Stimulated activated CD8-positive, alpha-beta memory T cell treated with anti-CD3 and anti-CD28 coated beads, Interleukin-4, amount 100 ng/mL, for 4 hours (primary cell): ENCODE results near the gene SLC4A8.
"Not testable (repeated sequence)": the region's sequence is repeated elsewhere in the genome, so short reads cannot be mapped to it uniquely, and the experiment has no call there.

Source experiments
- DNase-seq, 2 donors: peaks; one replicate each; pipeline ENCODE4 v3.0.0-alpha.2; 2020; ENCODE audit warnings: low read depth in 2 of 2, low spot score in 1 of 2

Gene SLC4A8

DNA sequence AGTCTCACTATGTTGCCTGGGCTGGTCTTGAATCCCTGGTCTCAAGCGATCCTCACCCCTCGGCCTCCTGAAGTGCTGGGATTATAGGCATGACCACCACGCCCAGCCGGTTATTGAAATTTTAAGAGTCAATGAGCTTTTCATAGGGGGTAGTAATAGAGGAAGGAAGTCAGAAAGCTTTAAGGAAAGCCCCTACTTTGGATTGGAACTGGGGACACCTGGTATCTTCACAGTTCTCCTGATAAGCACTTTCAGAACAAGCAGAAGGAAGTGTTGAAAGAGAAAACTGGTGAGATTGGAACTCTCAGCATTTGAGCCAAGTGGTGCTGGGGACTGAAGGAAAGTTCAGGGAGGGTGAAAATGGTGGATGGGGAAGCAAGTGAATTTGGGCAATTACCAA is 5.1 kb downstream of the SLC4A8 start:
- no peak for DNase-seq

DNA sequence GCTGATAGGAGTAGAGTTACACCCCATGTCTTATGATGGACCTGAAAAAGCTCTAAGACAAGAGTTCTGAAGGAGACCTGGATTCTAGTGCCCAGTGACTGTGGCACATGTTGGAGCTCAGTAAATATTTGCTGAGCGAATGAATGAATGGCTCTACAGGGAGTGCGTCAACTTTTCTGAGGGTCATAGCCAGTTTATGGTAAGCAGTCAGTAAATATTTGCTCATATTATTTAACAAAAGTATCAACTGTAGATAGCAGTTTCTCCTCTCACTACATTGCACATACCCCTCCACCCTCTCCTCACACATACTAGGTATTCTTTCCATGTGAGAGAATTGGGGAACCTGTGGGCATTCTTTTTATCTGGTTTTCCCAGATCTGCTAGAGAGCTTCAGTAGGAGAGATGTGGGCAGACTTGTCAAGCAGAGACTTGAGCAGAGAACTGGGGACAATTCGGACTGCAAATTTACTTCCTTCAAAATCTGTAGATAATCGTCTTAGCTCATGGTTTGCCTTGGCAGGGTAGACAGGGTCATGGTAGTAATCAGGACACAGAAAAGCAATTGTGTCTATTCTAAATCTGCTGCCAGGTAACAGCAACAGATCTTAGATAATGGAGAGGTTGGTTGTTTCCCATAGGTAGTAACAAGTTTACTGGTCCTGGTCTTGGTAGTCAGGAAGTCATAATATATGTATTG is 5.7 kb downstream of the SLC4A8 start:
- no peak for DNase-seq

DNA sequence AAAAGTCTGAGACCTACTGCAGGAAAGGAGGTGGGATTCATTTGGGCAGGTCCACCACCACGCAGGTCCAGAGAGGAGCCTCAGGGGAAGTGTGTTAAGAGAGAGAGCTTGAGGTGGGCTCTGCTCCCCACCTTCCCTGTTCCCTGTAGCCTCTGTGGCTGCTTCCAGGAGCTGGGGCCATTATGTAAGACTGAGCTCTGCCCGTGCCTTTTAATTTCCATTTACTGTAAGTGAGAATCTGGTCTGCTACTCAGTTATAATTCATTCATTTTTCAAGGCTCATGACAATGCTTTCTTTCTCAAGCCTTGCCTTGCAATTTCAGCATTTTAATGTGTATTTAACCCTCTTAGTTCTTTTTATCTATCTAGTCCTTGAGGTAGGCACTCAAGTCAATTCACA is 8.3 kb downstream of the SLC4A8 start:
- no peak for DNase-seq

DNA sequence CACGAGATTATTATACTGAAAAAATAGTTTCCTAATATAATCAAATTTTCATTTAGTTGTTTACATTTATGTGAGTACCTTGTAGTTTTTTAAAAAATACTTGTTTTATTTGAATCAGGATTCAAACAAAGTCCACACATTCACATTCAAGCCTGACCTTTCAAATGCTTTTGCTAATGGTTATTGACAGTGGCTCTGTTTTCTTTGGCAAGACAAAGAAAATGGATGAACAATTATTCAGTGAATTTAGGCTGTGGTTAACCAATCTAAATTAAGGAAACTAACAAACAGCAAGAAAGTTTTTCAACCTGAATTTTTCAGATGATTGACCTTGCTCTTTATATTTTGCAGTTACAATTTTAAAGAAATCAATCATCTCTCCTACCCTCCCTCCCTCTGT is 9.7 kb downstream of the SLC4A8 start:
- no peak for DNase-seq

DNA sequence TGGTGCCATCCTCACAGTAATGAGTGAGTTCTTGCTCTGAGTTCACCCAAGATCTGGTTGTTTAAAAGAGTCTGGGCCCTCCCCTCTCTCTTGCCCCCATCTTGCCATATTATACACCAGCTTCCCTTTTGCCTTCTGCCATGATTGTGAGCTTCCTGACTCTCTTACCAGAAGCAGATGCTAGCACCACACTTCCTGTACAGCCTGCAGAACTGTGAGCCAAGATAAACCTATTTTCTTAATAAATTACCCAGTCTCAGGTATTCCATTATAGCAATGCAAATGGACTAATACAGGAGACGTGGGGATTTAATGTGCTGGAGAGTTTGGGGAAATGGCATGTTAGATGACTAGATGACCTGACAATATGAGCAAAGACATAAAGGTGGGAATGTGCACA is 12.8 kb downstream of the SLC4A8 start:
- DNase-seq = no peak

DNA sequence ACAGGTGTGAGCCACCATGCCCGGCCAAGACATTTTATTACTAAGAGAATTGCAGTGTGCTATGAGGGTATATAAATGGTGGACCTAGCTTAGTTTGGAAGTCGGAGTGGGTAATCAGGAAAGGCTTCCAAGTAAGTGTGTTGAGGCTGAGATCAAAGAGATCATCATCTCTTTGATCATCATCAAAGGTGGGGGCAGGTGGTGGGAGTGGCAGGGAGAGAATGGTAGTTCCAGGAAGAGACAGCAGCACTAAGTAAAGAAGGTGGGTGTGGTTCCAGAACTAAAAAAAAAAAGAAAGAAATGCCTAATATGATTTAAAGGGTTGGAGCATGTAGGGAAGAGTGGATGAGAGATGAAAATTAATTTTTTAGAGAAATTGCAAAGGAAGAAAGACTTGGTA is 14.7 kb downstream of the SLC4A8 start:
- DNase-seq = no peak

DNA sequence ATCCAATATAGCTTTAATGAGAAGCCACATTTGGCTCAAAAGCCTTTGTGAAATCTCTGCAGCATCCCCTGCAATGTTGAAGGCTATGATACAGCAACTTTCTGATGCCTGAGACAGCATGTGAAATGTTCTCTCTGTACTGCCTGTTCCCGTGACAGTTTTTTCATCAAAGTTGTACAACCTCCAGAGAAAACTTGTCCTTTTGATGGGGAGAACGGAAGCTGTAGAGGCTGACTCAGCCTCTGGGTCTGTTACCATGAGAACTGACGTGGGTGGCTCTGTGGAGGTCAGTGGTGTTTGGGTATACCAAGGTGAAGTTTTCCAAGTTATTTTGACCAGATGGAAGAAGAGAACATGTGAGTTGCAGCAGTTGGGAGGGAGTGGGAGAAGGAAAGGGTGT is 17.0 kb downstream of the SLC4A8 start:
- no peak for DNase-seq

DNA sequence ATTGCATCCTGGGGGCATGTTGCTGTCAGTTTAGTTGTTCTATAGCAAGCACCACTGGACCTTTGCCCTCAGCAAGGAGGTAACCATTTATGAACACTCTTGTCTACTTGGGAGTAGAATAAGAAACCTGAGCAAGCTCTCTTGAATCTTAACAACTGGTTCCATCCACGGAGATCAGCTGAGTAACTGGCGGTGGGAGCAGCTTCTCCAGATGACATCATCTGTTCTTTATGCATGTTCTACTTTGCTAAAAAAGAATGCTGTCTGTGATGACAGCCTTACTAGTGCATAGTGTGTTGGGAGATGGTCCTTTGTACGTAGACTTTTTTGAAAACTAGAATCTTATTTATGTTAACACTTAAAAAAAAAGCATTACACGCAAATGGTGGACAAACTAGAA is 17.7 kb downstream of the SLC4A8 start:
- DNase-seq = no peak

DNA sequence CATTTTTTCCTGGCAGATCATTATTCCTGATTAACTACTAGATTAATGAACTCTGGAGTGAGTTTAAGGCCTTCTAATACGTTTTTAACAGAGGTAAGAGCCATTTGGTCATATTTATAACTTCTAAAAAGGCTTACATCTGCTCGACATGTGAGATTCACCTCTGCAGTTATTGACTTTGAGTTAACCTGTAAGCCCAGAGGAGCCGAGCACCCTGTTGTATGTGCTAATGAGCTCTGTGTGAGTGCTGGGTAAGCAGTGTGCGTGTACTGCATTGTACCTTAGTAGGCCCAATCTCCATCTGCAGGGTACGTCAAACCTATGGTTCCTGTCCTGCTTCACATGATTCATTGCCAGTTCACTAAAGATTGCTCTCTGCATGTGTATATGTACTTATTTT is 18.9 kb downstream of the SLC4A8 start:
- no peak for DNase-seq

DNA sequence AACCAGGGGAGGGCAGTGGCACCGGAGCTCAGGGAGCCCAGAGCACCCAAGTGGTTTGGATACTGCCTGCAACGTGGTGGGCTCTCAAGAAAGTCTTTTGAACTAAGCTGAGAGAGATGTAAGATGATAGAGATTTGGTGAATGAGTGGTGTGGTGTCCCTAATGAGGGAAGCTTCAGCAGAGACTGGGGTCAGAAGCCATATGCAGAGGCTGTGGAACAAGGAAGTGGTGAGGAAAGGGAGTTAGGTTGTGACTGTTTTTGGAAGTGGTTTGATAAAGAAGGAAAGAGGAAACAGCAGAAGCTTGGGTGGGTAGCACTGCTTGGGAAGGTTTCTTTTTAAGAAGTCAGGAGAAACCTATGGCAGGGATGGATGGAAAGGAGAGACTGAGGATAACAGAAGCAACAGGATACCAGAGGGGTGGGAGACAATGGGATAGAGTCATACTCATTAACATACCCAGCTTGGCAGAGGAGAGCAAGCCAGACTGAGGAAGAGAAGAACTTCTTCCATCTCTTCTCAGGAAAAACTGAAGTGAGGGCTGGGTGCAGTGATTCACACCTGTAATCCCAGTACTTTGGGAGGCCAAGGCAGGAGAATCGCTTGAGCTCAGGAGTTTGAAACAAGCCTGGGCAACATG is 24.1 kb downstream of the SLC4A8 start:
- no peak for DNase-seq

DNA sequence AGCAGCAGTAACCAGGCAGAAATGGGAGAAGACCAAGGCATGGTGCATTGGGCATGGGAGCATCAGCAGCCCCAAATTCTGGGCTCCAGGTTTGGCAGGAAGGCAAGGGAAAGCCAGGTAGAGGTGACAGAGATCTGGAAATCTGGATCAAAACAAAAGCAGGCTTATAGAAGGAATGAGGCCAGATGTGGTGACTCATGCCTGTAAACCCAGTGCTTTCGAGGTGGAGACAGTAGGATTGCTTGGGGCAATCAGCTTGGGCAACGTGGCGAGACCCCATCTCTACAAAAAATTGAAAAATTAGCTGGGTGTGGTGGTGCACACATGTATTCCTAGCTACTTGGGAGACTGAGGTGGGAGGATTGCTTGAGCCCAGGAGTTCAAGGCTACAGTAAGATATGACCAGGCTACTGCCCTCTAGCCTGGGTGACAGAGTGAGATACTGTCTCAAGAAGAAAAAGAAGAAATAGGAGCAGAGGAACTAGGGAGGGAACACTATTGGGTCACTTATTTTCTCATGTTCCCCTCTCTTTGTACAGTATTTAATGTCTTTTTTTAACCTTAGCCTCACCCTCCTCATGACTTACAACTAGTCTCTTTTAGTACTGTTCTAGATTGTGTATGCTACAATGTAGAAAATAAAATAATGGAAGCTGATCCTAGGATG is 25.1 kb downstream of the SLC4A8 start:
- DNase-seq = no peak

DNA sequence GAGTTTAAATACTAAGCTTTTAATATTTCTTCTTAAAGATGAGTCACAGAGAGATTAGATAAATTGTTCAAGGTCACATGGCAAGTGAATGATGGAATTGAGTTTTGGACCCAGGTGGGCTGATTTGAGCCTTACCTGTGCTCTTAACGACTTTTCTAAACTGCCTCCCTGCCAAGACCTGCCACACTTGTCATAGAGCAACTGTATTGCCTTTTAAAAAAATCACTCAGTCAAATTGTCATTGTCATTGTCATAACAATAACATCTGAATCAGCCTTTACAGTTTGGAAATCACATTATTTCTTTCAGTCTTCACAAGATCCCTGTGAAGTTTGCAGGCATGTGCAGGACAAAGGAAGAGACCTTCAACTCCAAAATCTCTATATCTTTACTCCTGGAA is 25.7 kb downstream of the SLC4A8 start:
- no peak for DNase-seq

DNA sequence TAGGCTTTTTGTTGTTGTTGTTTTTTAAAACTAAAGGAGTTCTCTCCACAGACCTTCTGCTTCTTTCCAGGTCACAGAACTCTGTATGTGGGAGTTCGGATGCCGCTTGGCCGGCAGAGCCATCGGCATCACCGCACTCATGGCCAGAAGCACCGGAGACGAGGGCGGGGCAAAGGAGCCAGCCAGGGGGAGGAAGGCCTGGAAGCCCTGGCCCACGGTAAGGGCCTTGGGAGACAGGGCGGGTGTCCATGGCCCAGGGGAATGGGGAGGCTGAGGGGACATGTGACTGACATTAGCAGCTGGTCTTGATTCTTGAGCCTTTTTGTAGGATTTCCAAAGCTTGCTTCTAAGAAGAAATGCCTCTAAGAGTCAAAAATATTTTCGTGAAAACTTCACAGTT is 26.2 kb downstream of the SLC4A8 start:
- DNase-seq = no peak

DNA sequence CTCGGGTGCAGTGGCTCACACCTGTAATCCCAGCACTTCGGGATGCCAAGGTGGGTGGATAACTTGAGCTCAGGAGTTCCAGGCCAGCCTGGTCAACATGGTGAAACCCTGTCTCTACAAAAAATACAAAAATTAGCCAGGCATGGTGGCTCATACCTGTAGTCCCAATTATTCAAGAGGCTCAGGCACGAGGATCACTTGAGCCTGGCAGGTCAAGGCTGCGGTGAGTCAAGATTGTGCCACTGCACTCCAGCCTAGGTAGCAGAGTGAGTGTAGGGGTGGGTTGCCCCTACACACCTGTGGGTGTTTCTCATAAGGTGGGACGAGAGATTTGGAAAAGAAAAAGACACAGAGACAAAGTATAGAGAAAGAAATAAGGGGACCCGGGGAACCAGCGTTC is 29.4 kb downstream of the SLC4A8 start:
- not testable (repeated sequence) for DNase-seq

DNA sequence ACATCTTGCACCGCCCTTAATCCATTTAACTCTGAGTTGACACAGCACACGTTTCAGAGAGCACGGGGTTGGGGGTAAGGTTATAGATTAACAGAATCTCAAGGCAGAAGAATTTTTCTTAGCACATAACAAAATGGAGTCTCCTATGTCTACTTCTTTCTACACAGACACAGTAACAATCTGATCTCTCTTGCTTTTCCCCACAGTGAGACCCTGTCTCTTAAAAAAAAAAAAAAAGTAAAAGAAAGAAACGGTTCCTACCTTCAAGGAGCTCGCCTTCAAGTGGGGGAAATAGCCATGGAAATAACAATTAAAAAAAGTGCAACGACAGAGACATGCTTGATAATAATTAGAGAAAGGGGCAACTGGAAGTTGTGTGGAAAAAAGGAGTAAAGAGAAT is 30.4 kb downstream of the SLC4A8 start:
- not testable (repeated sequence) for DNase-seq

DNA sequence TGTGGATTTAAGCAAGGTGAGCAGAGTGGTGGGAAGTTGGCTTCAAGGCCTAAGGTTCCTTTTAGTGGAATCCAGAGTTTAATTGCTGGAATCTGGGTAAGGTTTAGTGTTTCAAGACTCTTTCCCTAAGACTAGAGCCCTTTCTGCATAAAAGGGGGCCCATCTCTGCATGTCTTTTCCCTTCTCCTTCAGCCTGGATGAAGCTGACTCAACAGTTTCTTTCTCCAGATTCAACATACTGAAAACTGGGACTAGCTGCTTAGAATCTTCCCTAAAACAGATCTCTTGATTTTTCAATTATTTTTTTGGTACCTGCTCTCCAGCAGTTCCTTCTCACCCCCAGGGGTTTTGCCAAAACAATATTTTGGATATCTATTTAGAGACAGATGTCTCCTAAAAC is 34.0 kb downstream of the SLC4A8 start:
- DNase-seq = no peak

DNA sequence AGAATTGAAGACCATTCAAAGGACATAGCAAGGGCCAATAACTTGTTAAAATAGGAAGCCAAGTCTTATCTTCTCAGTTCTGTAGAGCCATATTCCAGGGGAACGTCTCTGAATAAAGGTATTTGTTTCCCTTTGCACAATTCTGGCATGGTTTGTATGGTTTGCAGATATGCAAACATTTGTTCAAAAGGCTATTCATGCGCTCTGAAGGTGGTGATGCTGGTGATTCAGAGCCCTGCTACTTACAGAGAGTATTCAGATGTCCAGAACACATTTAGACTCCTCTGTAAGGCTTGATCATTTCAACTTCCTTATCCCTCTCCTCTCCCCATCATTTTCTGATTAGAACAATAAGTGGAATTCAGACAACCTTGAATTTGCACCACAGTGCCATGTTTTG is 35.9 kb downstream of the SLC4A8 start:
- no peak for DNase-seq

DNA sequence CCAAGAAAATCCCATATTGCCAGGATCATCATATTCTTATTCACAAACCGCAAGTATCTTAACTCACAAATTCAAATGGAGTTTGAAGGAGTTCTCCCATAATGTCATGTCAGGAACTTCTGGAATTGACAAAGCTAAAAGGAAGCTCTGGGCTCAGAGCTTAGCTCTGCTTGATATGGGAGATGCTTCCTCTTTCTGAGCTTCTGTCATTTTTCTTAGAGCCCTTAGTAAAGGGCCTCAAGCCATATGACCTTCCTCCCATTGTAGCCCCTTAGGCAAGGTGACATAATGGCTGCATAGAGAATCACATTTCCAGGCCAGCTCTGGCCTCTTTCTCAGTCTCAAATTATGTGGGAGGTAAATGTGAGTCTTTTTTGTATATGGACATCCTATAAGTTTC is 40.9 kb downstream of the SLC4A8 start:
- DNase-seq = no peak

DNA sequence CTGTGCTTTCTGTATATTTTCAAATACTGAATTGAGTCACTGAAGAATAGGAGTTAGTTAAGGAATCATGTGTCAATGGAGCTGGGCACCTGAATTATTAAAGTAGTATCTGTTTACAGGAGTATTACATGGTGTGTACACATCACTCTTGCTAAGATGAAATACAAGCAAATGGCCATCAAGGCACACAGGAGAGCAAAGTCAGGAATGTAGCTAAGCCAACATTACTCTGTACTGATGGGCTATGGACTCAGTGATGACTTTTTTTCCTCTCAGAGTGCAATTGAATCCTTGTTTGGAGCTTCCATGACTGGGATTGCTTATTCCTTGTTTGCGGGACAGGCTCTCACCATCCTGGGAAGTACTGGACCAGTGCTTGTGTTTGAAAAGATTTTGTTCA is 45.5 kb downstream of the SLC4A8 start:
- no peak for DNase-seq

DNA sequence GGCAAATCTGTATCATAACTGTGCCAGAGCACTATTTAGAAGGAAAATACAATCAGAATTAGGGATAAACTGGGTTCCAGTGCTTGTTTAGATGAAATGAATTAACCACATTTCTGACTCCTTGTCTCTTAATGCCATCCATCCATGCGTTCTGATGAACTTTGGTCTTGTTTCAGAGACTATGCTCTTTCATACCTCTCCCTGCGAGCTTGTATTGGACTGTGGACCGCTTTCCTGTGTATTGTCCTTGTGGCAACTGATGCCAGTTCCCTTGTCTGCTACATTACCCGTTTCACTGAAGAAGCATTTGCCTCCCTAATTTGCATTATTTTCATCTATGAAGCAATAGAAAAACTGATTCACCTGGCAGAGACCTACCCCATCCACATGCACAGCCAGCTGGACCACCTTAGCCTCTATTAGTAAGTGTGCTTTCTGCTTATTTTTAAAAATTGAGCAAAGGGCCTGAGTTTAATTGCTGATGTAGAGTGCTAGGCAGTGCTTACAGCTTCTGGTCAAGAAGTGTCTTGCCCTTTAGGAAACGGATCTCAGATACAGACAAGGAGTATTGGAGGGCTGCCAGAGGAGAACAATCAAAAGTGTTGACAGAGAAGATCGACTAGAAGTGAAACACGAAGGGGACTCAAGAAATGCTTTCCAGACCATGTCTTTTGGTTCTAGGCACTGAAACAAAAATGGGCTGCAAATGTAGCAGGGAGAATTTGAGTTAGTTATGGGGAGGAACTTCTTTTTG is 46.7 kb downstream of the SLC4A8 start:
- no peak for DNase-seq

DNA sequence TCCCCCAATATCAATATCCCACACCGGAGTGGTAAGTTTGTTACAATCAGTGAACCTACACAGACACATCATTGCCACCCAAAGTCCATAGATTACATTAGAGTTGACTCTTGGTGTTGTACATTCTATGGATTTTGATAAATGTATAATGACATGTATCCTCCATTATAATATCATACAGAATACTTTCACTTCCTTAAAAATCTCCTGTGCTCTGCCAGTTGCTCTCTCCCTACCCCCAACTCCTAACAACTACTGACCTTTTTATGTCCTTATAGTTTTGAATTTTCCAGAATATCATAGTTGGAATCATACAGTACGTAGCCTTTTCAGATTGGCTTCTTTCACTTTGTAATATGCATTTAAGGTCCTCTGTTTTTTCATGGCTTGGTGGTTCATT is 48.4 kb downstream of the SLC4A8 start:
- DNase-seq = no peak

DNA sequence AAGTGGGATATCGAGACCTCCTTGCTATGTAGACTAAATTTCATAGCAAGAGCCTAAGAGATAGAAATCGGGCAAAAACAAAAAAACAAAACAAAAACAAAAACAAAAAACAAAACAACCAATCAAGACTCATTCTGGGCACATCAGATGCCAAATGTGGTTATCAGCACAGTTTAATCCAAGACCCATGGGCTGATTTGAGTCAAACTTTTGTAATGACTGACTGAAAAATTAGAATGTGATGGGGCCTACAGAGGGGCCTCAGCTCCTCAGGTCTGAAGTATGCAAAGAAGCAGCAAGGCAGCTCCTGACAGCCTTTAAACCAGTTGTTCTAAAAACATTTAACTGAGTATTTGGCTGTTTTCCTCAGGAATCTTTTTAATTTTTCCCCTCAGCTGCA is 49.3 kb downstream of the SLC4A8 start:
- no peak for DNase-seq
